ENCODE measurements around the gene B3GLCT.

DNA sequence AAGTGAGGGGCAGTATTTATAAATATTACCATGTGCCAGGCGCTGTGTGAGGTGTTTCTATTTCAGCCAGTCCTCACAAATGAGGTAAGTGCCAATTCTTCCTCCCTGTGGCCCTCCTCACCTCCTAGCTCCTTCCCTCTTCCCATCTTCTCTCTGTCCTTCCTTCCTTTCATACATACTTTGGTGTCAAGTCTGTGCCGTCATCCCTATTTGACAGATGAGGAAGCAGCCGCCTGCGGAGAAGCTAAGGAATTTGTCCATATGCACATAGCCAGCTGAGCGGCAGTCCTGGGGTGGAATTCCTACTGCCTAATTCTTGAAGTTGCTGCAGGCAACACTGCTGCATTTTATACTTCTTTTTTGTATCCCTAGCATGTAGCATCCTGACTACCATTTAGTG, 150.8 kb downstream of the B3GLCT start:
- TF ChIP-seq GATA2 (IDR thresholded peaks at IDR 0.05; ENCODE audit: insufficient read depth, insufficient read length, low read depth, low read length), result no peak
- TF ChIP-seq EZH2 (IDR thresholded peaks at IDR 0.05; ENCODE audit: borderline replicate concordance, low read depth, low read length, severe bottlenecking), result no peak
- no peak for TF ChIP-seq POLR2AphosphoS5 (IDR thresholded peaks at IDR 0.05; ENCODE audit: insufficient read depth, low read depth, low read length)

Data from endothelial cell of umbilical vein (primary cell).